HCT116 (cell line): ENCODE data around the gene MYBPC2.

Experiments used
- CEBPB ChIP-seq: IDR thresholded peaks from 2 replicates; pipeline ENCODE4 v1.6.1; 2012; ENCODE audit warnings: low read depth
- EZH2 ChIP-seq: fragments of 200-600 bp; sonication (generic); IDR thresholded peaks from 2 replicates; pipeline ENCODE4 v1.6.1; 2017; ENCODE audit warnings: antibody characterized with exemption, mixed run types
- FOSL1 ChIP-seq: IDR thresholded peaks from 2 replicates; pipeline ENCODE4 v1.6.1; 2012; ENCODE audit warnings: low read depth
- POLR2A ChIP-seq: IDR thresholded peaks from 2 replicates; pipeline ENCODE4 v1.7.0; 2011; ENCODE audit warnings: borderline replicate concordance; ENCODE audit not compliant: insufficient read depth, insufficient read length; ENCODE audit errors: extremely low read depth
- POLR2AphosphoS5 ChIP-seq: IDR thresholded peaks from 2 replicates; pipeline ENCODE4 v1.6.1; 2011; ENCODE audit warnings: mild to moderate bottlenecking, low read depth, low read length, moderate library complexity
- RAD21 ChIP-seq: IDR thresholded peaks from 2 replicates; pipeline ENCODE4 v1.6.1; 2012; ENCODE audit warnings: low read depth, mild to moderate bottlenecking
- SP1 ChIP-seq: IDR thresholded peaks from 2 replicates; pipeline ENCODE4 v1.6.1; 2012; ENCODE audit warnings: low read depth
- SRF ChIP-seq: IDR thresholded peaks from 2 replicates; pipeline ENCODE4 v1.6.1; 2012; ENCODE audit warnings: low read depth
- TCF7L2 ChIP-seq: IDR thresholded peaks from 2 replicates; pipeline ENCODE4 v1.7.0; 2011; ENCODE audit warnings: borderline replicate concordance, inconsistent platforms; ENCODE audit not compliant: insufficient read depth, insufficient read length; ENCODE audit errors: extremely low read depth
- YY1 ChIP-seq: IDR thresholded peaks from 2 replicates; pipeline ENCODE4 v1.6.1; 2011; ENCODE audit warnings: low read length, low read depth, moderate library complexity, mild to moderate bottlenecking; ENCODE audit not compliant: insufficient replicate concordance; ENCODE audit errors: extremely low read depth
- TF ChIP-seq, protein P1 (sequence below), 3 experiments: fragments of 200-600 bp in 1 of 3; sonication (generic) in 1 of 3; IDR thresholded peaks in 2 of 3; conservative IDR thresholded peaks in 1 of 3; 2 replicates each; pipeline ENCODE4 v1.5.1; 2012 to 2017; ENCODE audit warnings: low read depth in 2 of 3, low read length in 2 of 3, antibody characterized with exemption in 1 of 3, borderline replicate concordance in 1 of 3, control low read depth in 1 of 3, mild to moderate bottlenecking in 1 of 3, mixed read lengths in 1 of 3, mixed run types in 1 of 3, moderate library complexity in 1 of 3; ENCODE audit not compliant: insufficient read depth in 1 of 3
- TF ChIP-seq, protein P2 (sequence below): IDR thresholded peaks from 2 replicates; pipeline ENCODE4 v1.6.1; 2012

DNA sequence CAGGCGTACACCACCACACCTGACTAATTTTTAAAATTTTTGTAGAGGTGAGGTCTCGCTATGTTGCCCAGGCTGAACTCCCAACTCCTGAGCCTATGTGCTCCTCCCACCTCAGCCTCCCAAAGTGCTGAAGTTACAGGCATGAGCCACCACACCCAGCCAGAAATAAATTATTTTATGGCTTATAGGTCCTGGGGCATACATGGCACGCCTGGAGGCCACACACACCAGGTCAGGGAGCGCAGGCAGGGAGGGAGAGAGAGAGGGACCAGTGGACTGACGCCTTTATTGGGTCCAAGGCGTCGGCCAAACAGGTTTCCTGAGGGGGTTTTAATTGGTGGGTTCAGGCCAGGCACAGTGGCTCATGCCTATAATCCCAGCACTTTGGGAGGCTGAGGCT lies 7.1 kb upstream of the MYBPC2 start:
- TF ChIP-seq, protein P1, sequence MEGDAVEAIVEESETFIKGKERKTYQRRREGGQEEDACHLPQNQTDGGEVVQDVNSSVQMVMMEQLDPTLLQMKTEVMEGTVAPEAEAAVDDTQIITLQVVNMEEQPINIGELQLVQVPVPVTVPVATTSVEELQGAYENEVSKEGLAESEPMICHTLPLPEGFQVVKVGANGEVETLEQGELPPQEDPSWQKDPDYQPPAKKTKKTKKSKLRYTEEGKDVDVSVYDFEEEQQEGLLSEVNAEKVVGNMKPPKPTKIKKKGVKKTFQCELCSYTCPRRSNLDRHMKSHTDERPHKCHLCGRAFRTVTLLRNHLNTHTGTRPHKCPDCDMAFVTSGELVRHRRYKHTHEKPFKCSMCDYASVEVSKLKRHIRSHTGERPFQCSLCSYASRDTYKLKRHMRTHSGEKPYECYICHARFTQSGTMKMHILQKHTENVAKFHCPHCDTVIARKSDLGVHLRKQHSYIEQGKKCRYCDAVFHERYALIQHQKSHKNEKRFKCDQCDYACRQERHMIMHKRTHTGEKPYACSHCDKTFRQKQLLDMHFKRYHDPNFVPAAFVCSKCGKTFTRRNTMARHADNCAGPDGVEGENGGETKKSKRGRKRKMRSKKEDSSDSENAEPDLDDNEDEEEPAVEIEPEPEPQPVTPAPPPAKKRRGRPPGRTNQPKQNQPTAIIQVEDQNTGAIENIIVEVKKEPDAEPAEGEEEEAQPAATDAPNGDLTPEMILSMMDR (IDR thresholded peaks at IDR 0.05 in 2 of 3, conservative IDR thresholded peaks at IDR 0.05 in 1 of 3; ENCODE audit: borderline replicate concordance in 1 of 3, insufficient read depth in 1 of 3, low read depth in 2 of 3, low read length in 2 of 3): no peak
- no peak for TF ChIP-seq SP1
- TF ChIP-seq POLR2AphosphoS5: no peak
- TF ChIP-seq TCF7L2: no peak
- TF ChIP-seq, protein P2, sequence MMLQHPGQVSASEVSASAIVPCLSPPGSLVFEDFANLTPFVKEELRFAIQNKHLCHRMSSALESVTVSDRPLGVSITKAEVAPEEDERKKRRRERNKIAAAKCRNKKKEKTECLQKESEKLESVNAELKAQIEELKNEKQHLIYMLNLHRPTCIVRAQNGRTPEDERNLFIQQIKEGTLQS: no peak
- no peak for TF ChIP-seq SRF
- TF ChIP-seq EZH2: no peak
- no peak for TF ChIP-seq POLR2A
- TF ChIP-seq CEBPB: no peak
- TF ChIP-seq FOSL1: no peak
- no peak for TF ChIP-seq YY1
- TF ChIP-seq RAD21: no peak
